Liver (tissue), 9 donors: ENCODE data around the gene PSD4. TPM values are rescaled to one million over a fixed set of nuclear protein-coding genes. Genes with fewer than 3 reads are reported as not detected.

Experiments used
- DNase-seq: peaks from one replicate; pipeline ENCODE4 v3.0.0-alpha.2; 2017; ENCODE audit warnings: low spot score
- H3K27ac ChIP-seq, 2 donors: one replicate each; pipeline ENCODE4 v1.7.0; 2013; ENCODE audit warnings: inconsistent platforms in 2 of 2, low read length in 2 of 2, control low read depth in 1 of 2, low read depth in 1 of 2, mild to moderate bottlenecking in 1 of 2
- H3K27me3 ChIP-seq, 4 donors: one replicate each; pipeline versions ENCODE4 v1.6.1 to v1.7.0; 2013; ENCODE audit warnings: low read length in 3 of 4, inconsistent platforms in 1 of 4, mild to moderate bottlenecking in 1 of 4, moderate library complexity in 1 of 4; ENCODE audit not compliant: control insufficient read depth in 4 of 4, insufficient read depth in 4 of 4
- H3K36me3 ChIP-seq, 4 donors: one replicate each; pipeline versions ENCODE4 v1.6.1 to v1.7.0; 2013; ENCODE audit warnings: low read length in 3 of 4, mild to moderate bottlenecking in 3 of 4, low read depth in 1 of 4, moderate library complexity in 1 of 4; ENCODE audit not compliant: control insufficient read depth in 4 of 4, insufficient read depth in 3 of 4
- H3K4me1 ChIP-seq, 4 donors: one replicate each; pipeline versions ENCODE4 v1.6.1 to v1.7.0; 2013; ENCODE audit warnings: low read length in 3 of 4, mild to moderate bottlenecking in 3 of 4, moderate library complexity in 1 of 4; ENCODE audit not compliant: control insufficient read depth in 4 of 4, insufficient read depth in 4 of 4
- H3K4me3 ChIP-seq, 3 donors: one replicate each; pipeline versions ENCODE4 v1.6.1 to v1.7.0; 2013; ENCODE audit warnings: low read length in 3 of 3, control low read depth in 1 of 3, low read depth in 1 of 3, mild to moderate bottlenecking in 1 of 3
- H3K9ac ChIP-seq, 2 donors: one replicate each; pipeline ENCODE4 v1.7.0; 2013; ENCODE audit warnings: low read length in 2 of 2, mild to moderate bottlenecking in 2 of 2, moderate library complexity in 2 of 2, control low read depth in 1 of 2, low read depth in 1 of 2
- H3K9me3 ChIP-seq, 4 donors: one replicate each; pipeline versions ENCODE4 v1.6.1 to v1.7.0; 2013; ENCODE audit warnings: low read length in 3 of 4; ENCODE audit not compliant: control insufficient read depth in 4 of 4
- ATF3 ChIP-seq: IDR thresholded peaks from 2 replicates; pipeline ENCODE4 v1.6.1; 2016; ENCODE audit warnings: antibody characterized with exemption
- CTCF ChIP-seq: fragments of 150-350 bp; IDR thresholded peaks from 2 replicates; pipeline ENCODE4 v1.5.1; 2017; ENCODE audit warnings: improper control_type of control experiment, low read depth, low read length; ENCODE audit not compliant: missing input control
- FOXA1 ChIP-seq: IDR thresholded peaks from 2 replicates; pipeline ENCODE4 v1.6.1; 2016; ENCODE audit warnings: antibody characterized with exemption
- FOXA2 ChIP-seq: IDR thresholded peaks from 2 replicates; pipeline ENCODE4 v1.6.1; 2016; ENCODE audit warnings: antibody characterized with exemption
- GABPA ChIP-seq, 2 donors: IDR thresholded peaks in 1 of 2; conservative IDR thresholded peaks in 1 of 2; 2 replicates each; pipeline ENCODE4 v1.6.1; 2016; ENCODE audit warnings: antibody characterized with exemption in 2 of 2, mild to moderate bottlenecking in 1 of 2, moderate library complexity in 1 of 2
- HNF4A ChIP-seq, 2 donors: conservative IDR thresholded peaks; 2 replicates each; pipeline ENCODE4 v1.6.1; 2016; ENCODE audit warnings: antibody characterized with exemption in 2 of 2, mild to moderate bottlenecking in 2 of 2
- HNF4G ChIP-seq: IDR thresholded peaks from 2 replicates; pipeline ENCODE4 v1.6.1; 2016; ENCODE audit warnings: antibody characterized with exemption
- MAX ChIP-seq: IDR thresholded peaks from 2 replicates; pipeline ENCODE4 v1.6.1; 2016; ENCODE audit warnings: antibody characterized with exemption
- NR2F2 ChIP-seq: IDR thresholded peaks from 2 replicates; pipeline ENCODE4 v1.6.1; 2016; ENCODE audit warnings: antibody characterized with exemption
- REST ChIP-seq: IDR thresholded peaks from 2 replicates; pipeline ENCODE4 v1.6.1; 2016; ENCODE audit warnings: antibody characterized with exemption, mild to moderate bottlenecking
- RXRA ChIP-seq, 2 donors: IDR thresholded peaks; 2 replicates each; pipeline ENCODE4 v1.6.1; 2017 to 2018; ENCODE audit warnings: antibody characterized with exemption in 2 of 2, mild to moderate bottlenecking in 1 of 2
- SP1 ChIP-seq: IDR thresholded peaks from 2 replicates; pipeline ENCODE4 v1.6.1; 2018; ENCODE audit warnings: antibody characterized with exemption, mild to moderate bottlenecking
- TAF1 ChIP-seq: conservative IDR thresholded peaks from 2 replicates; pipeline ENCODE4 v1.6.1; 2016; ENCODE audit warnings: antibody characterized with exemption, mild to moderate bottlenecking
- YY1 ChIP-seq: IDR thresholded peaks from 2 replicates; pipeline ENCODE4 v1.6.1; 2016; ENCODE audit warnings: antibody characterized with exemption, mild to moderate bottlenecking
- ZBTB33 ChIP-seq: IDR thresholded peaks from 2 replicates; pipeline ENCODE4 v1.6.1; 2016; ENCODE audit warnings: antibody characterized with exemption
- WGBS: extraction: QIAGEN DNeasy Blood & Tissue Kit; methylation state at CpG from one replicate; pipeline ENCODE4 v1.1.7; 2013; 5-methylcytosine and 5-hydroxymethylcytosine counted together
- polyA plus RNA-seq, 2 donors: library from polyadenylated mRNA; stranded (reverse) in 1 of 2; unstranded in 1 of 2; fragments of 200-250 nt in 1 of 2; fragments of >200 nt in 1 of 2; fragmentation: Nextera tagmentation in 1 of 2; extraction: Ambion mirVana in 1 of 2; gene quantifications; one replicate each; pipeline versions ENCODE4 v1.2.1 to v1.2.3, GENCODE V29; 2013 to 2015
- total RNA-seq, 2 donors: library from RNA; depleted of rRNA; stranded (reverse); fragments of >200 nt; gene quantifications; one replicate each; pipeline ENCODE4 v1.2.3, GENCODE V29; 2014
- donor health status: healthy.
- donor health status: healthy.
- donor health status: healthy.
- donor health status: healthy.
- donor health status: healthy.

Gene PSD4
- total and polyA plus RNA-seq, 4 donors: 16.4 to 83.2 (median 34.4) TPM

GRCh38 chr2:113184531-113185230 is 10.9 kb downstream of the PSD4 start:
- H3K27ac ChIP-seq: no peak overlapping the region
- H3K9ac ChIP-seq: no peak overlapping the region
- WGBS: 88% methylated on average over 8 of the region's 8 CpGs
- H3K9me3 ChIP-seq: no peaks in the 10 kb centered on the region
- DNase-seq: no peak
- TF ChIP-seq HNF4A (conservative IDR thresholded peaks at IDR 0.05) (no peak), FOXA2 (no peak), NR2F2 (no peak), YY1 (no peak), HNF4G (no peak), FOXA1 (no peak), GABPA (IDR thresholded peaks at IDR 0.05 in 1 of 2, conservative IDR thresholded peaks at IDR 0.05 in 1 of 2) (no peak), MAX (no peak), TAF1 (no peak), RXRA (IDR thresholded peaks at IDR 0.05) (no peak), SP1 (no peak), ZBTB33 (no peak), CTCF (no peak), REST (no peak), ATF3 (no peak)
- H3K36me3 ChIP-seq: no peaks in the 10 kb centered on the region
- no peak overlapping the region for H3K4me3 ChIP-seq
- H3K4me1 ChIP-seq: peaks cover 17 to 55% (median 33%) of the 10 kb centered on the region in 4 donors
- H3K27me3 ChIP-seq: no peaks in the 10 kb centered on the region
